Measurements from ENCODE around the gene LAMA3. TPM values are rescaled to one million over a fixed set of nuclear protein-coding genes. Genes with fewer than 3 reads are reported as not detected.

The LAMA3 gene
- total RNA-seq, 4 donors from 2014 or later = 14.9 to 81.4 (median 69.3) TPM

GRCh38 chr18:23938901-23939341, 249.7 kb downstream of the LAMA3 start:
- Histone ChIP-seq H3K9me3 (no peaks in the 10 kb centered on the region), H3K27me3 (no peaks in the 10 kb centered on the region), H3K4me3 (no peak overlapping the region), H3K27ac (no peak overlapping the region), H3K36me3 (peaks cover 0 to 6% (median 0%) of the 10 kb centered on the region in 3 donors), H3K4me1 (peaks cover 0 to 13% (median 0%) of the 10 kb centered on the region in 4 donors)
- no peak for TF ChIP-seq POLR2A (IDR thresholded peaks at IDR 0.05)
- TF ChIP-seq CTCF (IDR thresholded peaks at IDR 0.05) = no peak
- DNase-seq = no peak

- TF ChIP-seq POLR2A (IDR thresholded peaks at IDR 0.05) = no peak
- no peak for TF ChIP-seq CTCF (IDR thresholded peaks at IDR 0.05)
These were observed 250.1 kb downstream of the LAMA3 start for GRCh38 chr18:23939366-23939765.

GRCh38 chr18:23939896-23940295, 250.6 kb downstream of the LAMA3 start:
- peaks cover 0 to 3% (median 0%) of the 10 kb centered on the region in 4 donors for H3K4me1 ChIP-seq
- no peak overlapping the region for H3K27ac ChIP-seq
- TF ChIP-seq POLR2A (IDR thresholded peaks at IDR 0.05) (no peak), CTCF (IDR thresholded peaks at IDR 0.05) (no peak)
- no peaks in the 10 kb centered on the region for H3K9me3 ChIP-seq
- H3K4me3 ChIP-seq = no peak overlapping the region
- no peak for DNase-seq
- peaks cover 0 to 13% (median 0%) of the 10 kb centered on the region in 3 donors for H3K36me3 ChIP-seq
- H3K27me3 ChIP-seq = no peaks in the 10 kb centered on the region

More at GRCh38 chr18:23939366-23939765, 250.1 kb downstream of the LAMA3 start:
- peaks cover 0 to 9% (median 0%) of the 10 kb centered on the region in 3 donors for H3K36me3 ChIP-seq
- no peak overlapping the region for H3K4me3 ChIP-seq
- H3K27ac ChIP-seq = no peak overlapping the region
- H3K4me1 ChIP-seq = peaks cover 0 to 8% (median 0%) of the 10 kb centered on the region in 4 donors
- no peaks in the 10 kb centered on the region for H3K9me3 ChIP-seq
- no peak for DNase-seq
- no peaks in the 10 kb centered on the region for H3K27me3 ChIP-seq

- Histone ChIP-seq H3K27ac (no peak overlapping the region), H3K4me1 (no peaks in the 10 kb centered on the region), H3K27me3 (no peaks in the 10 kb centered on the region), H3K9me3 (no peaks in the 10 kb centered on the region), H3K36me3 (peaks cover 0 to 13% (median 0%) of the 10 kb centered on the region in 3 donors), H3K4me3 (no peak overlapping the region)
- no peak for DNase-seq
- TF ChIP-seq POLR2A (IDR thresholded peaks at IDR 0.05) (no peak), CTCF (IDR thresholded peaks at IDR 0.05) (no peak)
These were observed 252.5 kb downstream of the LAMA3 start for GRCh38 chr18:23941791-23942190.

- no peak for TF ChIP-seq CTCF (IDR thresholded peaks at IDR 0.05)
- TF ChIP-seq POLR2A (IDR thresholded peaks at IDR 0.05) = no peak
- H3K4me3 ChIP-seq = no peak overlapping the region
- H3K4me1 ChIP-seq = no peaks in the 10 kb centered on the region
- H3K9me3 ChIP-seq = no peaks in the 10 kb centered on the region
- no peak for DNase-seq
- H3K27ac ChIP-seq = no peak overlapping the region
- no peaks in the 10 kb centered on the region for H3K27me3 ChIP-seq
- H3K36me3 ChIP-seq = peaks cover 0 to 13% (median 0%) of the 10 kb centered on the region in 3 donors
These were observed 253.9 kb downstream of the LAMA3 start for GRCh38 chr18:23943104-23943503.

Data from Peyer's patch (tissue), 4 donors.